Erythroblast (primary cell): ENCODE results near the gene IGSF23.

Experiments
- GATA1 ChIP-seq: IDR thresholded peaks from 2 replicates; pipeline ENCODE4 v1.6.1; 2011; ENCODE audit warnings: low read depth, mild to moderate bottlenecking, control low read depth, low read length, moderate library complexity
- POLR2A ChIP-seq: IDR thresholded peaks from 2 replicates; pipeline ENCODE4 v1.6.1; 2011; ENCODE audit warnings: mild to moderate bottlenecking, low read length

DNA sequence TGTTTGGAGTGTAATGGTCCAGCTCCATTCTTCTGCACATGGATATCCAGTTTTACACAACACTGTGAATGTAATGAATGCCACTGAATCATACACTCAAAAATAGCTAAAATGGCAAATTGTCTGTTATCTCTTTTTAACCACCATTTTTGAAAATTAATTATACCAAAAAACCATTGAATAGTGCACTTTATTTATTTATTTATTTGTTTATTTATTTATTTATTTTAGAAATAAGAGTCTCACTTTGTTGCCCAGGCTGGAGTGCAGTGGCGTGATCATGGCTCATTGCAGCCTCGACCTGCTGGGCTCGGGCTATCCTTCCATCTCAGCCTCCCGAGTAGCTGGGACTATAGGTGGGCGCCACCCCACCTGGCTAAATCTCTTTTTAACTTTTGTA, 50.6 kb downstream of the IGSF23 start:
- TF ChIP-seq POLR2A = no peak
- TF ChIP-seq GATA1 = no peak
